Right lobe of liver (tissue), 4 donors: Measurements from ENCODE around the gene ZNF567.

ENCODE experiments used
- POLR2A ChIP-seq: fragments of 450-650 bp; IDR thresholded peaks from one replicate; pipeline ENCODE4 v1.6.1; 2017; ENCODE audit warnings: antibody characterized with exemption, mild to moderate bottlenecking
- TF ChIP-seq, protein P1 (sequence below), 4 donors: fragments of 200-600 bp in 3 of 4; fragments of 450-650 bp in 1 of 4; IDR thresholded peaks; one replicate each; pipeline versions ENCODE4 v1.5.1 to v1.8.0; 2016 to 2022; ENCODE audit warnings: antibody characterized with exemption in 4 of 4, mild to moderate bottlenecking in 2 of 4
- donor health status: DM: no; HTN: no; CAD: no.
- donor health status: DM: no; HTN: no; CAD: no.
- donor health status: DM: no; HTN: yes; CAD: no.

- TF ChIP-seq, protein P1, sequence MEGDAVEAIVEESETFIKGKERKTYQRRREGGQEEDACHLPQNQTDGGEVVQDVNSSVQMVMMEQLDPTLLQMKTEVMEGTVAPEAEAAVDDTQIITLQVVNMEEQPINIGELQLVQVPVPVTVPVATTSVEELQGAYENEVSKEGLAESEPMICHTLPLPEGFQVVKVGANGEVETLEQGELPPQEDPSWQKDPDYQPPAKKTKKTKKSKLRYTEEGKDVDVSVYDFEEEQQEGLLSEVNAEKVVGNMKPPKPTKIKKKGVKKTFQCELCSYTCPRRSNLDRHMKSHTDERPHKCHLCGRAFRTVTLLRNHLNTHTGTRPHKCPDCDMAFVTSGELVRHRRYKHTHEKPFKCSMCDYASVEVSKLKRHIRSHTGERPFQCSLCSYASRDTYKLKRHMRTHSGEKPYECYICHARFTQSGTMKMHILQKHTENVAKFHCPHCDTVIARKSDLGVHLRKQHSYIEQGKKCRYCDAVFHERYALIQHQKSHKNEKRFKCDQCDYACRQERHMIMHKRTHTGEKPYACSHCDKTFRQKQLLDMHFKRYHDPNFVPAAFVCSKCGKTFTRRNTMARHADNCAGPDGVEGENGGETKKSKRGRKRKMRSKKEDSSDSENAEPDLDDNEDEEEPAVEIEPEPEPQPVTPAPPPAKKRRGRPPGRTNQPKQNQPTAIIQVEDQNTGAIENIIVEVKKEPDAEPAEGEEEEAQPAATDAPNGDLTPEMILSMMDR (IDR thresholded peaks at IDR 0.05) = no peak
- TF ChIP-seq POLR2A = no peak
Observed at GRCh38 chr19:36685835-36686234, 1.6 kb upstream of the ZNF567 start.
